ENCODE measurements around the gene ADAP1. TPM values are rescaled to one million over a fixed set of nuclear protein-coding genes. Genes with fewer than 3 reads are reported as not detected.

The ADAP1 gene
- total and polyA plus RNA-seq, 2 of the 8 experiments (the other 6 are each of a cell fraction or from before 2014, with no cell fraction given), result 5.8 to 6.1 TPM

- TF ChIP-seq KDM1A (IDR thresholded peaks at IDR 0.05; ENCODE audit: borderline replicate concordance, low read length) (peak; percentile 33; the same call in 1 of the 2 replicates), EZH2 (IDR thresholded peaks at IDR 0.05; ENCODE audit: low read depth, low read length, severe bottlenecking) (no peak), CBX5 (IDR thresholded peaks at IDR 0.05; ENCODE audit: low read depth, low read length) (no peak), SIX5 (IDR thresholded peaks at IDR 0.05; ENCODE audit: low read depth, low read length) (no peak), SP4 (IDR thresholded peaks at IDR 0.05; ENCODE audit: low read length) (0 out of 2 replicates have a peak, but pooled peaks have one; percentile 43), CHD2 (IDR thresholded peaks at IDR 0.05; ENCODE audit: low read length) (peak; percentile 64; the same call in 1 of the 2 replicates), SP1 (IDR thresholded peaks at IDR 0.05; ENCODE audit: low read depth, low read length) (peak; percentile 56), CTCF (IDR thresholded peaks at IDR 0.05; ENCODE audit: control extremely low read depth in 1 of 3, insufficient read depth in 1 of 3, low read depth in 1 of 3, low read length in 3 of 3) (peak; percentile 85 to 100 (median 99)), RAD21 (IDR thresholded peaks at IDR 0.05 in 1 of 2, conservative IDR thresholded peaks at IDR 0.05 in 1 of 2; ENCODE audit: low read depth in 2 of 2, low read length in 2 of 2) (peak; percentile 70 to 71), RXRA (IDR thresholded peaks at IDR 0.05; ENCODE audit: insufficient read depth, low read depth, low read length) (no peak), GABPA (IDR thresholded peaks at IDR 0.05; ENCODE audit: borderline replicate concordance, insufficient read depth, low read length) (no peak), POLR2A (IDR thresholded peaks at IDR 0.05; ENCODE audit: control extremely low read depth in 1 of 2, low read depth in 2 of 2, low read length in 2 of 2) (0 out of 3 replicates have a peak, but pooled peaks of 1 of the 2 experiments have one; percentile 33), EP300 (IDR thresholded peaks at IDR 0.05; ENCODE audit: borderline replicate concordance in 1 of 2, low read depth in 2 of 2, low read length in 2 of 2) (no peak), TAF1 (IDR thresholded peaks at IDR 0.05; ENCODE audit: low read depth, low read length) (peak; percentile 53; the same call in 1 of the 2 replicates), USF2 (IDR thresholded peaks at IDR 0.05; ENCODE audit: low read length) (peak; percentile 79), CREB1 (IDR thresholded peaks at IDR 0.05) (peak; percentile 62), ZNF274 (IDR thresholded peaks at IDR 0.05; ENCODE audit: borderline replicate concordance, extremely low read depth, low read length) (no peak), EGR1 (IDR thresholded peaks at IDR 0.05; ENCODE audit: borderline replicate concordance, low read depth, low read length) (peak; percentile 63), GTF2F1 (IDR thresholded peaks at IDR 0.05; ENCODE audit: borderline replicate concordance, low read depth, low read length) (peak; percentile 83), KDM4A (IDR thresholded peaks at IDR 0.05; ENCODE audit: low read depth, low read length, severe bottlenecking) (no peak), TCF12 (IDR thresholded peaks at IDR 0.05; ENCODE audit: low read depth, low read length) (peak; percentile 79; the same call in 1 of the 2 replicates)
Observed at GRCh38 chr7:873367-874002, 81.0 kb downstream of the ADAP1 start (continued).
